Activated CD8-positive, alpha-beta memory T cell treated with anti-CD3 and anti-CD28 coated beads for 4 hours (primary cell): ENCODE data around the gene ACAT2.
A peak's percentile ranks its signal among the peaks of the same experiment; 100 is the strongest.
"Not testable (repeated sequence)": the region's sequence is repeated elsewhere in the genome, so short reads cannot be mapped to it uniquely, and the experiment has no call there.

Source experiments
- DNase-seq, 2 donors: peaks; one replicate each; pipeline ENCODE4 v3.0.0-alpha.2; 2020; ENCODE audit warnings: low read depth in 2 of 2

Gene ACAT2

DNA sequence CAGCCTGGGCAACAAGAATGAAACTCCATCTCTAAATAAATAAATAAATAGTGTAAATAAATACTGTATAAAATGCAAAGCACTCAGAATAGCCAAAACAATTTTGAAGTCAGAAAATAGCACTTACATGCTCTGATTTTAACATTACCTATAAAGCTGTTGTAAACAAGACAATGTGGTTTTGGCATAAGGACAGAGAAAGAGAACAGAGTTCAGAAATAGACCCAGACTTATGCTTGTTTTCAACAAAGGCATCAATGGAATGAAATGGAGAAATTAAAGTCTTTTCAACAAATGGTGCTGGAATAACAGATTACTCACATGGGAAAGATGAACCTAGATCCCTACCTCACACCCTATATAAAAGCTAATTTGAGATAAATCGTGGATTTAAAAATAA lies 10.4 kb downstream of the ACAT2 start:
- no peak for DNase-seq

- no peak for DNase-seq
These were observed 15.5 kb downstream of the ACAT2 start for GRCh38 chr6:159777240-159777904.

GRCh38 chr6:159778131-159778530 lies 16.3 kb downstream of the ACAT2 start:
- DNase-seq: no peak

DNA sequence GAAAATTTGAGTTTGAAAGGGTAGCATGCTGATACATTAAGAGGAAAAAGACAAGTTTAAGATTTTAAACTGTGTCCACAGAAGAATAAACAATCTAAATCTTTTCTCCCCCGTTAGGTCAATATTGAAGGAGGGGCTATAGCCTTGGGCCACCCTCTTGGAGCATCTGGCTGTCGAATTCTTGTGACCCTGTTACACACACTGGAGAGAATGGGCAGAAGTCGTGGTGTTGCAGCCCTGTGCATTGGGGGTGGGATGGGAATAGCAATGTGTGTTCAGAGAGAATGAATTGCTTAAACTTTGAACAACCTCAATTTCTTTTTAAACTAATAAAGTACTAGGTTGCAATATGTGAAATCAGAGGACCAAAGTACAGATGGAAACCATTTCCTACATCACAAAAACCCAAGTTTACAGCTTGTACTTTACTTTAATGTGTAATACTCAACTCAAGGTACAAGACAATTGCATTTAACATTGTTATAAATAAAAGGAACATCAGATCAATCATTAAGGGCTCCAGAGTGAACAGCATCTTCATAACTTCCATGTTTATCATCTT lies 16.8 kb downstream of the ACAT2 start:
- DNase-seq: no peak

DNA sequence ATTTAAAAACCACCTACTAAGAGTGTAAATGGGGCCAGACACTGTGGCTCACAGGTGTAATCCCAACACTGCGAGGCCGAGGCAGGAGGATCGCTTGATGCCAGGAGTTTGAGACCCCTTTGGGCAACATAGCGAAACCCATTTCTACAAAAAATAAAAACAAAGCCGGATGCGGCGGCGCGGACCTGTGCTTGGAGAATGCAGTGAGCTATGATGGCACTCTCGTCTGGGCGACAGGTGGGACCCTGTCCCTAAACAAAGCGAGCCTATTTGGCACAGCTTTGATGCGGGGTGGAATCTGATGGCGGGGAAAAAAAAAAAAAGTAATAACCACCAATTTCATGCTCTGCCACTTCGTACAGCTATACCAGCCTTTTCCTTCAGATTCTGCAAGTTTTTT lies 26.4 kb downstream of the ACAT2 start:
- no peak for DNase-seq

GRCh38 chr6:159788753-159789376 lies 27.0 kb downstream of the ACAT2 start:
- no peak for DNase-seq

- DNase-seq: peak; percentile 98 to 99
These were observed 27.7 kb downstream of the ACAT2 start, which contains the start of gene TCP1 for GRCh38 chr6:159789377-159790148. Gene TCP1, minus strand, starts transcription at chr6:159789602. Its CDS starts 134 bp downstream, at chr6:159789468.

- DNase-seq: peak; percentile 77 to 84
These were observed 28.5 kb downstream of the ACAT2 start, which contains the start of gene MRPL18 for GRCh38 chr6:159790149-159790955. Gene MRPL18, plus strand, starts transcription at chr6:159790467. Its CDS starts 121 bp downstream, at chr6:159790588.

DNA sequence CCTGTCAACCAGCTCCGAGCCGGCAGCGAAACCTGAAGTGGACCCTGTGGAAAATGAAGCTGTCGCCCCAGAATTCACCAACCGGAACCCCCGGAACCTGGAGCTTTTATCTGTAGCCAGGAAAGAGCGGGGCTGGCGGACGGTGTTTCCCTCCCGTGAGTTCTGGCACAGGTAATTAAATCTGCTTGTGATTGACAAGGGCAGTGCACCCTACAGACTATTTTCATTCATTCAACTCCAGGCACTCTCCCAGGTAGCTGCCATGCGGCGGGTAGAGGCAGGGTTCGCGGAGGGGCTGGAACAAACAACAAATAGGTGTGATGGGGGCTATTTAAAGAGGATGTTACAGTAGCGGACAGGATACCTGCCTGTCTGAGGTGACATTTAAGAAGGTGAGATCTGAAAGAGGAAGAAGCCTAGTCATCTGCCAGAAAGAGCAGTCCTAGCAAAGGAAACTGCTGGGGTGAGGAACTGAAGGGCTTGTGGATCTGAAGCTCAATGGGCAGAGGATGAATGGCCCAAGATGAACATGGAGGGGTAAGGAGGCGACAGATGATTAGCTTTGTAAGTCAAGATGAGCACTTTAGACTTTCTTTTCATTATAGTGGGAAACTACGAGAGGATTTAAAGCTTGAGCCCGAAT lies 29.2 kb downstream of the ACAT2 start:
- no peak for DNase-seq

- DNase-seq: not testable (repeated sequence)
These were observed 33.1 kb downstream of the ACAT2 start for GRCh38 chr6:159794976-159795375.

DNA sequence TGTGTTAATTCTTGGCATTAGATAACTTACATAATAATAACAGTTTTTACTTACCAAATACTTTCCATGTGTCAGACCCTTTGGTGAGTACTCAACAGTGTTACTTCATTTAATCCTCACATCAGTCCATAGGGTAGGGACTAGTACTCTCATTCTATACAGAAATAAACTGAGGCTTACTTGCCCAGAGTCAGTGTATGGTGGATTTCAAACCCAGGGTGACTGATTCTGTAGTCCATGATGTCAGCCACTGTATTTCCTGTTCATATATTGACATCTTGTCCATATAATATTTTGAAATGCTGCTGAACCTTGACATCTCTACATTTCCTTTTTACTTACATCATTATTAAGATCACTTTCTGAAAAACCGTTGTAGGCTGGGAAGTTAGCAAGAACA lies 35.7 kb downstream of the ACAT2 start:
- DNase-seq: no peak

DNA sequence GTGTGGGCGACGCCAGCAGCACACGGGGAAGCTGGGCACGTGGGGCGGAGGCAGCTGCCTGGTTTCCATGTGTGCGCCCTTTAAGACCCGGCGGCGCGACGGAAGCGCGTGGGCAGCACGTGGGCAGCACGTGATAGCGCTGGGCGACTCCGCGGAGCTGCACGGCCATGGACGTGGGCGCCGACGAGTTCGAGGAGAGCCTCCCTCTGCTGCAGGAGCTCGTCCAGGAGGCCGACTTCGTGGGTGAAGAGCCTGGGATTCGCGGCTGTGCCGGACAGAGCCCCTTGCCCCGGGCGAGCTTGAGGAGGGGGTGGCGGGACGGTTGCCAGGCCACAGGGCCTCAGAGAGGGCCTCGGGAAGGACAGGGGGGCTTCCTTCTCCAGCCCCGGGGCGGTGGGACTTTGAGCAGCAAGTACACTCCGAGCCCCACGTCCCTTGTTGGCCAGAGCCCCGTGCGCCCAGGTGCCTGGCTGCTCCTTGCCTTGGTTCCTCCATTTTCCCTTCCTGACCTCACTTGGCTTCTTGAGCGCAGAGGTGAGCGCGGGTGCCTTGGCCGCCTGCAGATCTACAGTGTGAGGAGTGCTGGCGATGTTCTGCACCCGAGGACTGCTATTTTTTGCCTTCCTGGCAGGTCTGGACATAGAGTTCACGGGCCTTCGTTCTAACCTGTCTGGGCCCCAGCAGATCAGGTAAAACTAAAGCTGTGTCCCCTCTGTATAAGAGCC lies 38.5 kb downstream of the ACAT2 start, which contains the start of gene PNLDC1:
Gene PNLDC1, plus strand, starts transcription at position 136 of the 725 bp plus-strand sequence. Its CDS starts 32 bp downstream, at position 168.
- no peak for DNase-seq

GRCh38 chr6:159801935-159802334 lies 40.1 kb downstream of the ACAT2 start:
- no peak for DNase-seq

DNA sequence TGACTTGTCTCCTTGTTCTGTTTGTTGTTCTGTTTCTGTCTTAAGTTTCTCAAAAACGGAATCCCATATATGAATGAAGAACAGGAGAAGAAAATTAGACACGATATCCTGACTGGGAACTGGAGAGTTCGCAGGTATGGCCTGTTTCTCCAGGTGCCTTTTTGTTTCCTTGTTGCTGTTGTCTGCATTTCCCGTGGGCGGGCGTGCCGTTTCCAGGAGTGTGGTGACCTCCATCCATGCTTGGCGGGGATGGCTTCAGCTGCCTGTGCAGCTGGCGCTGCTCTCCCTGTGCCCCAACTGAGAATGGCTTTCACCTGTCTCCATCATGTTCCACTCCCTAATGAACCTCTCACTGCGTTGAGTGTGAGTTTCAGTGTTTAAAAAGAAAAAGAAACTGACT lies 42.7 kb downstream of the ACAT2 start:
- no peak for DNase-seq

GRCh38 chr6:159805440-159806020 lies 43.7 kb downstream of the ACAT2 start:
- DNase-seq: no peak

DNA sequence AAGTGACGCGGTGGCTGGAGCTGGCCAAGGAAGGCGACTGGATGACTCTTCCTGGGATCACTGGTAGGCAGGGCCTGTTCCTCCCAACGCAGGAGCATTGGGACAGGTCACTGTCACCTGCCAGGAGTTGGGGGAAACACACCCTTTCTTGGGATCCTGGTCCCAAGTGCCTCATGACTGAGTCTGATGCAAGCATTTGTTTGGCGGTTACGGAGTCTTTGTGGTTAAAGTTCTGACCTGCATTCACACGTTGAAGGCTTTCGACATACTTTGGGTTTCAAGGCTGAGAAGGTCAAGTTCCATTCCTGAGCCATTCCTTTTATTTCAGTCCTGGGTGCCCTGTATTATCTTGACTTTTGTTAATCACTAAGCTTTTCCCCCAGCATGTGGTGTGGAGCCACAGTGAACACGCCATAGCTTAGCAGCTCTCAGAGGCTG lies 44.2 kb downstream of the ACAT2 start:
- no peak for DNase-seq

GRCh38 chr6:159807150-159807858 lies 45.5 kb downstream of the ACAT2 start:
- no peak for DNase-seq

- no peak for DNase-seq
These were observed 46.8 kb downstream of the ACAT2 start for GRCh38 chr6:159808647-159809046.

- no peak for DNase-seq
These were observed 47.3 kb downstream of the ACAT2 start for GRCh38 chr6:159809149-159809548.
